GM18951 (cell line): ENCODE measurements around the gene PLD5.
"Not testable (repeated sequence)": the region's sequence is repeated elsewhere in the genome, so short reads cannot be mapped to it uniquely, and the experiment has no call there.

Source experiments
- POLR2A ChIP-seq: IDR thresholded peaks from 4 replicates; pipeline ENCODE4 v1.6.1; 2011; ENCODE audit warnings: mild to moderate bottlenecking; ENCODE audit not compliant: insufficient read length, insufficient read depth; ENCODE audit errors: extremely low read depth
- in situ Hi-C: fragments of 300-500 bp; cut with MboI; formaldehyde crosslinking; loops from one replicate; pipeline ENCODE4 v1.12.0; 2022; ENCODE audit warnings: low sequenced_read_pairs, mixed read lengths, inconsistent platforms; ENCODE audit not compliant: unreplicated experiment

PLD5 gene

DNA sequence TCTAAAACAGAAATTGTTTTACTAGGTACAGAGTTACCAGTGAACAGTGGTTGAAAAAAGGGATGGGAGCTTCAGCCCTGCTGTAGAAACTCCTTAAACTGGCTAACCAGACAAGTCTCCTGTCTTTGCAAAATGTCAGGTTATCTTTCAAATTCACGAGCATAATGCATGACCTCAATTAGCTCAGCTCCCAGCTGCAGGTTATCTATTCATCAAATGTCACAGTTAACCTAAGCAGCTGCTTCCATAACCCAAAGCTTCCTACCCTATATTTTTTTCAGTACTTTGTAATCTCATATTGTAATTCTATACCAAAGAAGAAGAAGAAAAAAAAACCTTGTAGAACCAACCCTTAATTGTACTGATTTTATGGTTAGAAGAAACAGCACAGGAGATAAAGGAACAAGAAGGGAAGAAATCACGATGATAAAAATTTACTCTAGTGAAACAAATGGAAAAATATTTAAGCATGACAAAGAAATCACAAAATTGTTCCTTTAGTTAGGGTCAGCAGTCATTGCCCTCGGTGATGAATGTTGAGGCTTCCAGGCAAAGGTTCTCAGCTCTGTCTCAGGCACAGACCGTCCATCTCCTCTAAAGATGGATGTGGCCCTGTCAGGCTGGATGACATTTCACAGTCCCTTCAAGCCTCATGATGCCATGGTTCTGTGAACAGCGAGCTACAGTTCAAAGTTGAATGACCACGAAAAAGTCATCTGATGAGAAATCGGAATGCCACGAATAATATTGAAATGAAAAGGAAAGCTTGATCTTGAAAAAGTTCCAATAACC lies 95.9 kb downstream of the PLD5 start:
- no peak for TF ChIP-seq POLR2A
- in situ Hi-C loops, result no loop called here

GRCh38 chr1:242427519-242427918 lies 97.0 kb downstream of the PLD5 start:
- TF ChIP-seq POLR2A, result no peak
- in situ Hi-C loops, result no loop called here

DNA sequence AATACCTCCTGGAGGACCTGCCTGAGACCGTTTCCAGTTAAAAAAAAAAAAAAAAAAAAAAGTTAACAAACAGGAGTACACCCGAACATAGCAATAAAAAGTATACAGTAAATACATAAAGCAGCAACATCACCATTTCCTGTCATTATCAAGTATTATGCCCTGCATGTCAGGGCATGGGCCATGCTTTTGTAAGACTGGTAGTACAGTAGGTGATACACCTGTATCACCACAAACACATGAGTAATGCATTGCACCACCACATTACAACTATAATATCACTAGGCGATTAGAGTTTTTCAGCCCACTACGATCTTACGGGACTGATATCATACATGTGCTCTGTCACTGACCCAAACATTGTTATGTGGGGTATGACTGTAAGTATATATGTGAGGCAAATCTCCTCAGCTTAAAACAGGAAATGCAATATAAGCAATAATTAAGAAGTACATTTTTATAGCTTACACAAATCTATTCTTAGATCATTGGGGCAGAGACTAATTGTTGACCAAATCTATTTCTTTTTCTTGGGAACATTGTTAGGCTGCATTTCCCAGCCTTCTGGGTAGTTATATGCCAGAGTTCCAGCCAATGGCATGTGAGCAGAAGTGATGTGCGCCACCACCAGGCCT lies 98.1 kb downstream of the PLD5 start:
- TF ChIP-seq POLR2A, result no peak
- in situ Hi-C loops, result no loop called here

DNA sequence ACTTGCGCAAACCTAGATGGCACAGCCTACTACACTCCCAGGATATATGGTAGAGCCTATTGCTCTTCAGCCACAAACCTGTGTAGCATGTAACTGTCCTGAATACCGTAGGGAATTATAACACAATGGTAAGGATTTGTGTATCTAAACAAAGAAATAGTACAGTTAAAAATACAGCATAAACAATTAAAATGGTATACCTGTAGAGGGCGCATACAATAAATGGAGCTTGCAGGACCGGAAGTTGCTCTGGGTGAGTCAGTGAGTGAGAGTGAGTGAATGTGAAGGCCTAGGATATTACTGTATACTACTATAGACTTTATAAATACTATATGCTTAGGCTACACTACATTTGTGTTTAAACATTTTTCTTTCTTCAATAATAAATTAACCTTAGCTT lies 99.3 kb downstream of the PLD5 start:
- in situ Hi-C loops, result no loop called here
- no peak for TF ChIP-seq POLR2A

- in situ Hi-C loops, result no loop called here
- no peak for TF ChIP-seq POLR2A
Observed at GRCh38 chr1:242416657-242417056, 107.8 kb downstream of the PLD5 start.

DNA sequence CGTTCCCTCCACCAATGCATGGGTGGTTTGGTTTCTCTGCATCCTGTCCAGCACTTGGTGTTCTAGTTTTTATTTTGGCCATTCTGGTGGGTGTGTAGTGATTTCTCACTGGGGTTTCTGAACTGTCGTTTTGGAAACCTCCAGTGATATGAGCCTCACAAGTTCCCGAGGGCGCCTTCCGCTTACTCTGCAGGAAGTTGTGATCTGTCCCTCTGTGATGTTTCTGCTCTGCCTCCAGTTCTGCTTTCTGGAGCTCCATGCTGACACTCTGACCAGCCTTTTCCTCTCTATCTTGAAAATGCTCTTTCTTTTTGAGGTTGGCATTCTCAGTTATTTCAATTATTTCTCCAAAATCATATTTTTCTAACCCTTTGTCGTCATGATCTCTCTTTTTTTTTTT lies 111.6 kb downstream of the PLD5 start:
- TF ChIP-seq POLR2A, result no peak
- in situ Hi-C loops, result no loop called here

DNA sequence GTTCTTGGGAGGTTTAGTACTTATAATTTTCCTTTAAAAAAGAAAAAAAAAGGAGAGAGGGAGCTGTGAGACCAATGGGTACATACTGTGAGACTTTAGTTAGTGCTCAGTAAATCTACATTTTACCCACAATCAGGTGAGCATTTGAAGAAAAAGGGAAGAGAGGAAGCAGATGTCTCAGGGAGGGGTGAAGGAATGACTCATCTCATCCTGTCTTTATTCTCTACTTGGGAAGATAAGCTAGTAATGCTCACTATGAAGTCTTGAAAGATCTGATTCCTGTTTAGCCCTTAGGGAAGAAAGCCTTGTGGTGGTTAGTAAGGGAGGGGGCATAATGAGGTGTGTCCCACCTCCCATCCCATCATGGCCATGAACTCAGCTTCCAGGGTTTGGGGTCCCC lies 112.6 kb downstream of the PLD5 start:
- TF ChIP-seq POLR2A, result no peak
- in situ Hi-C loops, result no loop called here

DNA sequence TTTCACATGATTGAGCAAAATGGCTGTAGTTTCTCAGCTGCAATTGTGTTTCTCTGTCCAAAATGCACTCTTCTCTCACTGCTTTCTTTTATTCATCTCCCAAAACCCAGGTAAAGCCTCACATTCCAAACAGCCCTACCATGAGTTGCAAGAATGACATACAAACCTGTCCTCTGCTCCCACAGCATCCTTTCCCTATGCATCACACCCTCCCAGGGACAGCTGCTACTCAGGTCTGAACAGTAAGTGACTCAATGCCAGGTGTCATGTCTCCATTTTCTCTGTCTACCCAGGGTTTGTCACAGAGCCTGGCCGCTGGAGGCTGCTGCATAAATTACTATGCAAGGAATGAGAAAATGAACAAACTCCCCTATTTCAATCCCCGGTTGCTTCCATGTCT lies 118.5 kb downstream of the PLD5 start:
- in situ Hi-C loops, result no loop called here
- no peak for TF ChIP-seq POLR2A

GRCh38 chr1:242404296-242404695 lies 120.2 kb downstream of the PLD5 start:
- in situ Hi-C loops, result no loop called here
- no peak for TF ChIP-seq POLR2A

- TF ChIP-seq POLR2A, result no peak
- in situ Hi-C loops, result no loop called here
Observed at GRCh38 chr1:242402956-242403355, 121.5 kb downstream of the PLD5 start.

DNA sequence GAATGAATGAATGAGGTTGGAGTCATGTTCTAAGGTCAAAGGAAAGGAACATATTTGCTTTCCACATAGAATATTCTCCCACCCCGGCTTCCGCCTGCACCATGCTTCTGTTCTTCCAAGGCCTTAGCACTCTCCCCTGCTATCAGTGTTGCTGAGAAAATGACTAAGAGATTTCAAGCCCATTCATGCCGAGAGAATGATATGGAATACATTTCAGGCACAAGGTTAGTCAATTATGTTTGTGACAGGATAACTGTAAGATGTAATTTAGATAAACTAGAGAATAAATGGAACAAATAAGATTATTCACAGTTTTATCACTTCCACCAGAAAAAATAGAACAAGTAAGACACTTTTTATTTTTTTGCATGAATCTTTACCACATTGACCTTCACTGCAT lies 122.6 kb downstream of the PLD5 start:
- in situ Hi-C loops, result no loop called here
- TF ChIP-seq POLR2A, result no peak

- no peak for TF ChIP-seq POLR2A
- in situ Hi-C loops, result no loop called here
Observed at GRCh38 chr1:242398351-242398750, 126.1 kb downstream of the PLD5 start.

- no peak for TF ChIP-seq POLR2A
- in situ Hi-C loops, result no loop called here
Observed at GRCh38 chr1:242391896-242392295, 132.6 kb downstream of the PLD5 start.

GRCh38 chr1:242376121-242376520 lies 148.4 kb downstream of the PLD5 start:
- in situ Hi-C loops, result not testable (repeated sequence)

DNA sequence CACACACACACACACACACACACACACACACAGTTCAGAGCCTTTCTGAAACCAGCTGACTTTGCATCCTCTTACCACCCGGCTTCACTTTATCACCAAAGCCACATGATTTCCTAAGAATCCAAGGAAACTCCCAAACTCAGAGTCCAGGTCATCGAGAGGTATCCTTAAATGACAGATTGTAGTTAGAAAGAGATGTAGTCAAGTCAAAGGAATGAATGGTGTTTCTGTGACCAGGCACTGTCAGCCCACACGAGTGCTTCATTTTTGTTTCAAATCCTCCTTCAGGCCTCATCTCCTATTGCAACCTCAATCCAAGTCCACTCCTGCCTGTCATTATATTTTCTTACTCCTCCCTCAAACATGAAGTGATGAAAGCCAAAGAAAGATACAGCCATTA lies 174.1 kb downstream of the PLD5 start:
- in situ Hi-C loops, result not testable (repeated sequence)
